Large intestine (tissue), 3 donors: ENCODE measurements around the gene OR6Q1. TPM values are rescaled to one million over a fixed set of nuclear protein-coding genes. Genes with fewer than 3 reads are reported as not detected.

Experiments
- DNase-seq, 2 donors: peaks; one replicate each; pipeline versions ENCODE4 v3.0.0 to v3.0.0-alpha.2; 2013
- H3K27ac ChIP-seq: one replicate; pipeline ENCODE4 v1.5.1; 2013; ENCODE audit warnings: low read length
- H3K27me3 ChIP-seq: 2 replicates; pipeline ENCODE4 v1.6.1; 2013; ENCODE audit warnings: low read length; ENCODE audit not compliant: control insufficient read depth, insufficient read depth
- H3K36me3 ChIP-seq: 2 replicates; pipeline ENCODE4 v1.6.1; 2013; ENCODE audit warnings: low read length; ENCODE audit not compliant: control insufficient read depth, insufficient read depth
- H3K4me1 ChIP-seq: one replicate; pipeline ENCODE4 v1.6.1; 2013; ENCODE audit warnings: low read length; ENCODE audit not compliant: control insufficient read depth, insufficient read depth
- H3K4me3 ChIP-seq: one replicate; pipeline ENCODE4 v1.5.1; 2013; ENCODE audit warnings: low read length
- H3K9me3 ChIP-seq: one replicate; pipeline ENCODE4 v1.6.1; 2013; ENCODE audit warnings: mild to moderate bottlenecking, low read depth, low read length, moderate library complexity; ENCODE audit not compliant: control insufficient read depth
- WGBS: methylation state at CpG from one replicate; pipeline ENCODE4 v1.1.5; 2013; ENCODE audit warnings: low lambda C conversion rate; ENCODE audit not compliant: insufficient coverage; 5-methylcytosine and 5-hydroxymethylcytosine counted together
- polyA plus RNA-seq: library from polyadenylated mRNA; unstranded; fragments of 120-200 nt; gene quantifications from one replicate; pipeline ENCODE4 v1.2.1, GENCODE V29; 2013

OR6Q1 gene
- polyA plus RNA-seq, 1 donor, result not detected

GRCh38 chr11:58055806-58056401 is 25.2 kb downstream of the OR6Q1 start:
- Histone ChIP-seq H3K36me3 (no peaks in the 10 kb centered on the region), H3K27ac (no peak overlapping the region), H3K4me1 (peaks cover 11% of the 10 kb centered on the region), H3K27me3 (no peaks in the 10 kb centered on the region), H3K4me3 (no peak overlapping the region), H3K9me3 (no peaks in the 10 kb centered on the region)
- no peak for DNase-seq
- no CpG with 5 or more reads among the region's 1 CpG for WGBS

- Histone ChIP-seq H3K4me3 (no peak overlapping the region), H3K27ac (no peak overlapping the region)
- 80% methylated on average over 1 of the region's 3 CpGs for WGBS
Measured at GRCh38 chr11:58057481-58057880, 26.7 kb downstream of the OR6Q1 start.

GRCh38 chr11:58058276-58059006 is 27.7 kb downstream of the OR6Q1 start:
- WGBS, result 100% methylated on average over 1 of the region's 13 CpGs
- no peak overlapping the region for H3K4me3 ChIP-seq
- H3K9me3 ChIP-seq, result no peaks in the 10 kb centered on the region
- H3K27ac ChIP-seq, result no peak overlapping the region
- H3K36me3 ChIP-seq, result no peaks in the 10 kb centered on the region
- no peaks in the 10 kb centered on the region for H3K27me3 ChIP-seq
- no peak for DNase-seq
- H3K4me1 ChIP-seq, result peaks cover 18% of the 10 kb centered on the region

More at GRCh38 chr11:58057481-58057880, 26.7 kb downstream of the OR6Q1 start:
- Histone ChIP-seq H3K9me3 (no peaks in the 10 kb centered on the region), H3K27me3 (no peaks in the 10 kb centered on the region), H3K4me1 (peaks cover 18% of the 10 kb centered on the region), H3K36me3 (no peaks in the 10 kb centered on the region)
- DNase-seq, result no peak

GRCh38 chr11:58059007-58059350 is 28.2 kb downstream of the OR6Q1 start:
- Histone ChIP-seq H3K9me3 (no peaks in the 10 kb centered on the region), H3K27ac (no peak overlapping the region), H3K4me1 (peaks cover 18% of the 10 kb centered on the region), H3K27me3 (no peaks in the 10 kb centered on the region), H3K36me3 (no peaks in the 10 kb centered on the region), H3K4me3 (no peak overlapping the region)
- DNase-seq, result peak in 1 of 2 donors; percentile 32
- 18% methylated on average over 1 of the region's 4 CpGs for WGBS

GRCh38 chr11:58060535-58060934 is 29.8 kb downstream of the OR6Q1 start:
- DNase-seq, result no peak
- 100% methylated on average over 1 of the region's 3 CpGs for WGBS
- no peak overlapping the region for H3K4me3 ChIP-seq
- H3K9me3 ChIP-seq, result no peaks in the 10 kb centered on the region
- peaks cover 18% of the 10 kb centered on the region for H3K4me1 ChIP-seq
- no peaks in the 10 kb centered on the region for H3K27me3 ChIP-seq
- H3K36me3 ChIP-seq, result no peaks in the 10 kb centered on the region
- peak overlapping the region; percentile 22 for H3K27ac ChIP-seq

GRCh38 chr11:58060939-58061672 is 30.4 kb downstream of the OR6Q1 start:
- H3K27me3 ChIP-seq, result no peaks in the 10 kb centered on the region
- peak overlapping the region; percentile 22 for H3K27ac ChIP-seq
- 14% methylated on average over 1 of the region's 6 CpGs for WGBS
- H3K36me3 ChIP-seq, result no peaks in the 10 kb centered on the region
- DNase-seq, result peak; percentile 31 to 78
- H3K4me1 ChIP-seq, result peaks cover 18% of the 10 kb centered on the region
- no peak overlapping the region for H3K4me3 ChIP-seq
- H3K9me3 ChIP-seq, result no peaks in the 10 kb centered on the region

GRCh38 chr11:58061813-58062212 is 31.1 kb downstream of the OR6Q1 start:
- Histone ChIP-seq H3K4me3 (no peak overlapping the region), H3K9me3 (no peaks in the 10 kb centered on the region), H3K27ac (peak overlapping the region; percentile 22), H3K4me1 (peaks cover 18% of the 10 kb centered on the region), H3K36me3 (no peaks in the 10 kb centered on the region), H3K27me3 (no peaks in the 10 kb centered on the region)
- DNase-seq, result no peak
- WGBS, result no CpG with 5 or more reads among the region's 6 CpGs

GRCh38 chr11:58067685-58068084 is 36.9 kb downstream of the OR6Q1 start:
- no CpG with 5 or more reads among the region's 5 CpGs for WGBS
- H3K27ac ChIP-seq, result no peak overlapping the region
- H3K4me1 ChIP-seq, result no peaks in the 10 kb centered on the region
- no peak for DNase-seq
- H3K4me3 ChIP-seq, result no peak overlapping the region
- H3K9me3 ChIP-seq, result no peaks in the 10 kb centered on the region
- no peaks in the 10 kb centered on the region for H3K36me3 ChIP-seq
- H3K27me3 ChIP-seq, result no peaks in the 10 kb centered on the region

GRCh38 chr11:58068655-58069054 is 37.9 kb downstream of the OR6Q1 start:
- H3K4me1 ChIP-seq, result no peaks in the 10 kb centered on the region
- no peak overlapping the region for H3K27ac ChIP-seq
- no CpG with 5 or more reads among the region's 6 CpGs for WGBS
- no peak overlapping the region for H3K4me3 ChIP-seq
- H3K9me3 ChIP-seq, result no peaks in the 10 kb centered on the region
- no peaks in the 10 kb centered on the region for H3K27me3 ChIP-seq
- DNase-seq, result no peak
- no peaks in the 10 kb centered on the region for H3K36me3 ChIP-seq

- no peak for DNase-seq
- Histone ChIP-seq H3K4me3 (no peak overlapping the region), H3K27me3 (no peaks in the 10 kb centered on the region), H3K36me3 (no peaks in the 10 kb centered on the region), H3K9me3 (no peaks in the 10 kb centered on the region), H3K27ac (no peak overlapping the region), H3K4me1 (no peaks in the 10 kb centered on the region)
- no CpG with 5 or more reads among the region's 1 CpG for WGBS
Measured at GRCh38 chr11:58070585-58070984, 39.8 kb downstream of the OR6Q1 start.
